HG03039 (cell line): ENCODE results near the gene POFUT2.

Experiments used
- ATAC-seq: cut with Tn5 transposase; IDR thresholded peaks from one replicate; pipeline ENCODE4 v1.9.1; 2021; ENCODE audit warnings: mild to moderate bottlenecking, moderate library complexity; ENCODE audit not compliant: unreplicated experiment

The POFUT2 gene

DNA sequence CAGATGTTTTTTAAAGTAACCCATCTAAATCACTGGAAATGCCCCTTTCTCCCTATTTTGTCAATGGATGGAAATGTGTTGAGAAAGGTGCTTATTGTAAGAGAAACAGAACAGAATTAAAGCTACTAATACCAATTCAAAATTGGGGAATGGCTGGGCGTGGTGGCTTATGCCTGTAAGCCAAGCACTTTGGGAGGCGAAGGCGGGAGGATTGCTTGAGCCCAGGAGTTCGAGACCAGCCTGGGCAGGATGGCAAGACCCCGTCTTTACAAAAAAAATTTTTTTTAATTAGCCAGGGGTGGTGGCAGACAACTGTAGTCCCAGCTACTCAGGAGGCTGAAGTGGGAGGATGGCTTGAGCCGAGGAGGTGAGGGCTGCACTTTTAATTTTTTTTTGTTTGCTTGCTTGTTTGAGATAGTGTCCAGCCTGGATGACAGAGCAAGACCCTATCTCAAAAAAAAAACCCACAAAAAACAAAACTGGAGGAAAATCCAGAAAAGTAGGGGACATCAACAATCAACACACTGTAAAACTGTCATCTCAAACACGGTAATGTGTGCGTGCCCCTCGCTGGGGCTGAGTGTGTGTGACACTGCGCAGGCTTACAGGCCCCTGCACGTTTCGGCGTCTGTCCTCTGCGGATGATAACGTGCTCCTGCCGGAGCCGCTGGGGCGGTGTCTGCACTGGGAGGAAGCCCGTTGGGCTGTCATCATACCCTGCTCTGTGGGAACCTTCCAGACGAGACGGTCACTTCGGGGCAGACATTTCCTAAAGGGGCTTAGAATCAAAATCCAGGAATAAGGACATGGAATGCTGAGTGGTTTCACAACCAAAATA is 11.6 kb upstream of the POFUT2 start:
- no peak for ATAC-seq

DNA sequence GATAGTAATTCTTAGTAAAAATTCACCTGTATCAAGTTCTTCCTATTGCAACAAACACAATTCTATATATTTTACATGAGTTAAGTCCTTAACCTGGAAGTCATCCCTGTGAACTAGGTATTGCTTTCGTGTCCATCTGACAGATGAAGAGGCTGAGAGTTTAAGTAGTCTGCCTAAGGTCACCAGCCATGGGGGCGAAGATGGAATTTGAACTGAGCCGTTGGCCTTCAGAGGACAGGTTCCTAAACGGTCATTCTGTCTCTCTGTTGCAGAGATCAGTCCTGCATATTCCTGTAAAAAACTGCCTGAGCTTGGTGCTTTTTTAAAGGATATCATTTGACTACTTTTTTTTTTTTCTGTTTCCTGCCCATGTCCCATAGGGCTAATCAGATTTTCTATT is 10.2 kb upstream of the POFUT2 start:
- ATAC-seq, result no peak

DNA sequence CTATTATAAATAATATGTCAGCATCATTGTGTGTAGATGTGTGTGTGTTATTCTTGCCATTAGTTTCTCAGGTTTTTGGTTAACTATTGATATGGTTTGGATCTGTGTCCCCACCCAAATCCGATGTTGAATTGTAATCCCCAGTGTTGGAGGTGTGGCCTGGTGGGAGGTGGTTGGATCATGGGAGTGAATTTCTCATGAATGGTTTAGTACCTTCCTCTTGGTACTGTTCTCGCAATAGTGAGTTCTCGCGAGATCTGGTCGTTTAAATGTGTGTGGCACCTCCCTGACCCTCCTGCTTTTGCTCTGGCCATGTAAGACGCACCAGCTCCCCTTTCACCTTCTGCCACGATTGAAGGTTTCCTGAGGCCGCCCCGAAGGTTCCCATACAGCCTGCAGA is 9.6 kb upstream of the POFUT2 start:
- ATAC-seq, result no peak

DNA sequence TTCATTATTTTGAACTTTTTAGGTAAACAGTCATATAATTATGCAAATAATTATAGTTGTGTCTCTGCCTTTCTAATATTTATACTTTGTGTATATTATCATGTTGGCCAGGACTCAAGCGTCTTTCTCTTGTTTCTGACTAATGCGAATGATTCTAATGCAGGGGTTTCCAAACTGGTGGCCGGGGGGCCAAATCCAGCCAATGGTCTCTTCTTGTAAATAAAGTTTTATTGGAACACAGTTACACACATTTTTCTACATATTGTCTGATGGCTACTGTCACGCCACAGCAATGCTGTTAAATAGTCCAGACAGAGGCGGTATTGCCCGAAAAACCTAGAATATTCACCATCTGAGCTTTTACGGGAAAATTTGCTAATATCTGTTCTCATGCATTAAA is 8.9 kb upstream of the POFUT2 start:
- ATAC-seq, result no peak

DNA sequence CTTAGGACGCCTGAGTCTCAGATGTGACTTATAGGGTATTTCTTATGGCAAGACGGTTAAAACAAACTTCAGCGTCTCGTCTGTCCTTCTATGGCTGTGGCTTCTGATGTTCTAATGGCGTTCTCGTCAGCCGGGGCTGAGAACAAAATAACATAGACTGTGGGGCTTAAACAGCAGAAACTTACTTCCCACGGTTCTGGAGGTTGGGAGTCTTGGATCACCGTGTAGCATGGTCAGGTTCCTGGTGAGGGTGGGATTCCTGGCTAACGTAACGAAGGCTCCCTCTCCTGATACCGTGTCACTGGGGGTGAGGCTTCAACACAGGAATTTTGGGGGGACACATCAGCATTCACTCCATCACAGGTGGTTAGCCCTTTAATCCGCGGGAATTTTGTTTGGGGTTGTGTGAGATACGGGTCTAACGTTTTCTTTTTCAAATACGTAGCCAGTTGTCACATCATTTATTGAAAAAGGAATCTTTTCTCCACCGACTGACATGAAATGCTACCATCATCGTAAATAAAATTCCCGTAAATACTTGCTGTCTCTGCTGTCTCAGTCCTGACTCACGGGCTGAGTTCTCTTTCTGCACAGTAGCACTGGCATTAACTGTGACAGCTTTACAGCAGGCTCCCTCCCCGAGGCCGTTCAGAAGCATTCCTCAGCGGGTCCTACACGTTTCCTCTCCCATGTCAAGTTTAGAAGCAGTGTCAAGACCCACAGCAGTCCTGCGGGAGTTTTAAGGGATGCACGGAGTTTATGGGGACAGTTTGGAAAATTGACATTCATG is 8.1 kb upstream of the POFUT2 start:
- ATAC-seq, result no peak

DNA sequence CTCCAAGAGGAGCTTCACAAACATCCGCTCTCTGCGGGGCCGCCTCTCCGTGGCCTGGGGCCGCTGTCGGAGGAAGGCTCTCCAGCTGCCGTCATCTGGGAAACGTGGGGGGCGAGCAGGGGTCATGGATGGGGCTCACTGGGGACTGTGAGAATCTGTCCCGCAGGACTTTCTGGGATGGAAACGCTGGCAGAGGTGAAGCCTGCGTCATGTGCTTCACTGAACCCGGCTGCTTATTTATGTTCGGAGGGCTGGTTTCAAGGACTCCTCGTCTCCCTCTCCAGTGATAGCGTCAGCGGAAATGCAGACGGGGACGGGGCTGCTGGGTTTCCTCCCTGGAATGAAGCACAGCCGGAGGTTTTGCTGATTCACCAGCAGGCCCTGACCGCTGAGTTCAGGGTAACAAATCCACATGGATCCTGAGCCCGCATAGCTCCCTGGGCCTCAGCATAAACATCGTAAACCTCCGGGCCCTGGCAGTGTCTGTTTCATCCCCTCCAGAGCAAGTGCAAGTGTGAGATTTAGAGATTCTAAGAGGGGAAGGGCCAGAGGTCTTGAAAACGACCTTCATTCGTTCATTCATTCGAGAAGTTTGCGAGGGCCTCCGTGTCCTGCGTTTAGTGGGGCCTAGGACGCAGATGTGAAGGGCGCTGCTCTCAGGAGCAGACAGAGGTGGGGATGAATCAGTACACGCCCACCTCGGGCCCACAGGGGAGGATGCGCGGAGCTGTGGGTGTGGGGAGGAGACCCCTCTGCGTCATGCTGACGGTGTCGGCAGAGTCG is 7.0 kb upstream of the POFUT2 start:
- ATAC-seq, result no peak

DNA sequence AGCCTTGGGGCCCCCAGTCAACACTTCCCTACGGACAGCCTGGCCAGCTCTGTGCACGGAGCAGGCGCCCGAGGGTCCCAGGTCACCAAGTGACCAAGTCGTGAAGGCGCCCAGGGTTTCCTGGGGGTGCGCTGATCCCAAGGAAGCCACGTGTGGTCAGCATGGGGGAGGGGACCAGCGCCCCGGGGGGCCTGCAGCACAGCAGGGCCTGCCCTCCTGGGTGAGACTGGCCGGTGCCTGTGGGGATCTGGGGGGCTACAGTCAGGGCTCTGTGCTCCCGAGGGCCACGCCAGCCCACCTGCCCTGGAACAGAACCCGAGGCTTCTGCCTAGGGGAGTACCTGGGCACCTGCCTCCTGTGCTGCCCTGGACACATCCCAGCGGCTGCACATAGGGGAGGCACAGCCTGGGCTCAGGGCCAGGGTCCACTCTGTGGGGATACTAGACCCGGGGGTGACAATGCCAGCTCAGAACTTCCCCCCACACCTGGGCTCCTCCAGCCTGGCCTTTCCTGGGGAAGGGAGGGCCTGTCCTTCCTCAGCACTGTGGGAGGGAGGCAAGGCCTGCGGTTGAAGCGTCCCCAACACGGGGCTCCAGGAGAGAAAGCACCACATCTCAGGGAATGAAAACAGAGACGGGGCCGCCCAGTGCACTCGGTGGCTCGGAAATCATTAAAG is 6.2 kb upstream of the POFUT2 start:
- no peak for ATAC-seq

DNA sequence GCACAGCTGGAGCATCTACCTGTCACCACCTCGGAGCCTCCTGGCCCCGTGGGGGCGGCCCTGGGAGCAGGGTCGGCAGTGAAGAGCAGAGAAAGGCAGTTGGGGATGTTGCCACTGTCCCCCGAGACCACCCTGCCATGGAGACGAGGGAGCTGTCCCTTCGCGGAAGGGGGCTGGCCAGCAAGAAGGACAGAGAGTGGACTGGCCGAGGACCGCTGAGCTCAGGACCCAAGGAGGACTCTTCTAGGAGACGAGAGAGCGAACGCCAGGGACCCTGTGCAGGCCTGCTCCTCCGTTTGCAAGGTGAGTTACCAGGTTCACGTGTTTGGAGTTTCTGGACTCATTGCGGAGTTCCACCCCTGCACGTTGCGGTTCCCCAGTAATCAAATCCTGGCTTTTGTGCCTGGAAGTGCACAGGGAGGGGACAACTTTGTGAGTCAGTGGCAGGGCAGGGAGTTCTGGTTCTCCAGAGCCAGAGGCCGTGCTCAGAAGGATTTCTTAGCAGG is 5.6 kb upstream of the POFUT2 start:
- ATAC-seq, result no peak

DNA sequence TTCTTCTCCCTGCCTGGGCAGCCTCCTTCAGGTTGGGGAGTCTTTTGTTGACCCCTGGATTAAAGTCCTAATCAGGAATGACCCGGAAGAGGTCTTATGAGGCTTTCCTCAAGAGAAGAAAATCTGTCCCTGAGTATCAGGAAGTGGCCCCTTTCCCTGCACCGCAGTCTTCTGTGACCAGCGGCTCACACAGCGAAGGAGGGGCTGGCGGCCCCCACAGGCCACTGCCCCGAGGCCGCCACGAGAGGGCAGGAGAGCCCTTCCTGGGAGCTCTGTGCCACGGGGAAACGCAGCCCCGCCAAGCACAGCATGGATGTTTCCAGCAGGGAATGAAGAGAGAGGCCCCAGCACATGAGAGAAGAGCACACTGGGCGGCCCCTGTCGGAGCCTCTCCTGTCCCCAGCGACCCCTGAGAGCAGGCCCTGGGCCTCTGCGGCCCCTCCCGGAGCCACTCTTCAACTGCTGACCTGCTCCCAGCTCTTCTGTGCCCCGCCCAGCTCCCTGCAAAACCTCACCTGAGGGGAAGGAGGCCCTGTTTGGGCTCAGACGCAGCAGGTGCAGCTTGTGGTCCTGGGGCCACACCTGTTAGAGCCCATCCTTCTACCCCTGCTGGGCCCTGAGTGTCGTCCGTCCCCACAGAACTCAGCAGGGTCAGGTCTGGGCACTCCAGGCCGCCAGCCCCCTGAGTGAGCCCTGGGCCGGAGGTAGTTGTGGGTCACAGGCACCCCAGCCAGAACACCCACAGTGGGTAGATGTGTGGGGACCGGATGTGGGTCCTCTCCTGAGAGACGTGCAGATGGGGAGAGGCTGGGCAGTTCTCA is 4.9 kb upstream of the POFUT2 start:
- no peak for ATAC-seq

DNA sequence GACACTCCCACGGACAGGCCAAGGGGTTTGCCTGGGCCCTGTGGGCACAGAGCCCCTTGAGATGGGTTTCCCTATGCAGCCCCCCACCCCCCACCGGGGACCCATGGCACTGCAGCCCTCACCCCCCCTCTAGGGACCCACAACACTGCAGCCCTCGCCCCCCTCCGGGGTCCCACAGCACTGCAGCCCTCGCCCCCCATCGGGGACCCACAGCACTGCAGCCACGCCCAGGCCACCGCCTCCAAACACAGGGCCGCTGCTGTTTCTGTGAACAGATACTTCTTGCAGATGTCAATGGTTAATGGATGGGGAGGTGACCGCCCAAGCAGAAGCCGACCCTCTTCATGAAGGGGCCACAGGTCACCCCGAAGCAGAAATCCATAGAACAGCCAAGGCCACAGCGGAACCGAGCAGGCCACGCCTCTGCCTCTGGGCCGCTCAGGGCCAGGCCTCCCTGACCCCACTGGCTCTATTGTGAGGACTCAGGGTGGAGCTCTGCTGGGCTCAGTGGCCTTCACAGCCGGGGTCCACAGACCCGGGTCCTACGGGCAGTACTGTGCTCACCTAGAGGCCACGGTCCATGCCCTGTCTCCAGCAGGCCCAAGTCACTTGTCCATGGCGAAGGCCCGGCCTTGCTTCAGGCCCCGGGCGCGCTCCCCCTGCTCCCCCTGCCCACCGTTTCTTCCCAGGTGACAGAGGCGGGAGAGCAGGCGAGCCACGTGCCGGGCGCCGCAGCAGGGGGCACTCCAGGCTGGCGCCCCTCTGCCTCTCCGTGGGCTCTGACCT is 4.1 kb upstream of the POFUT2 start:
- no peak for ATAC-seq

DNA sequence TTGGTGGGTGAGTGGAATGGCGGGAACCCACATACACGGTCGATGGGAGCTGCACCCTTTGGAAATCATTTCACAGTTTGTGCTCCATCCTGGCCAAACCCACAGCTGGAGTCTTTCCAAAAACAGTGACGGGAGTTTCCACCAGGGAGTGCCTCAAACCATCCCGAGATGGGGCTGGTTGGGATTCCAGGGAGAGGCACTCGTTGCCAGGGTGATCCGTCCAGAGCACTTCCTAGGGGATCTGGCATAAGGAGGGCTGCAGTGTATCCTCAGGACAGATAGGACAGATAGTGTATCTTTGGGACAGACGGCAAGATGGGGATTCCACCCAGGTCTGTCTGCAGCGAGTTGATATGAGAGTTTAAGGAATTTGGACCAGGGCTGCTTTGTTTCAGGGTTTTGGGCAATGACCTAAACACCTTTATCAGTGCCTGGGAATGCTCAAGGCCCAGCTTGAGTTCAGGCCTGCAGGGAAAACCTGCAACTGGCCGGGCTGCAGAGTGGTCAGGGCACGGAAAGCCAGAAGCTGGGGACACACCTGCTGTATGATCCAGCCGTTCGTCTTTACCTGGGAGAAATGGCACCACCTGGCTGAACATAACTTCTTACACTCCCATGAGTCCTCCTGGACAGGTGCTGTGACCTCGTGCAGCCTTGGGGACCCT is 3.4 kb upstream of the POFUT2 start:
- no peak for ATAC-seq

DNA sequence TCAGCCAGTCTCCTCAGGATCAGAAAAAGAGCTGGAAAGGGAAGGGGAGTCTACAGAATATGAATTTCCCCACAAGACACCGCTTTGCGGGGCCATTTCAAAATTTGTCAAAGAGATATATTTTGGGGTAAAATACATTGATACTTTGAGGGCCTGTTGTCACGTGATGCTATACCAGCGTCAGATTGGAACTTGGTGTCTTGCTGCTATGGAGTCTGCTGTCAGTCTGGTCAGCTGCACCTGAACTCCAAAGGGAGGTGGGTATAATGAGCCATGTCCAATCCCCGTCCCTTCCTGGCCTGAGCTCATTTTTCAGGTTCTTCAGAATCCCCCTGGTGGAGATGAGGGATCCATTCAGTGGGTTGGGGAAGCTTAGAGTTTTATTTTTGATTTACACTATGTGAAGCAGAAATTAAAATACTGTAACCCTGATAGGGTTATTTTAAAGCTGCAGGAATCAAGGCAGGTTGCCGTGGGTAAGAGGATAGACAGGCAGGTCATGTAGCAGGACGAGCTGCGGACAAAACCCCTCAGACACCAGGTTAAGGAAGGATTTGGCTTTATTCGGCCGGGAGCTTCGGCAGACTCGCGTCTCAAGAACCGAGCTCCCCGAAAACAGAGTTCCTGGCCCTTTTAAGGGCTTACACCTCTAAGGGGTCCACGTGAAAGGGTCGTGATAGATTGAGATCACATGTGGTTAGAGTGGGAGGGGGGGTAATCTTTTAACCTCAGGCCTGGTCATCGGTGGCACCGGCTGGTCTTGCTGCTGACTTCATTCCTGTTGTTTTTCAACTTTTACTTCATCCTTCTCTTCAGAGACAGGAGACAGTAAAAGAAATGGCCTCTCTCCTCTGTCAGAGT is 2.2 kb upstream of the POFUT2 start:
- no peak for ATAC-seq

DNA sequence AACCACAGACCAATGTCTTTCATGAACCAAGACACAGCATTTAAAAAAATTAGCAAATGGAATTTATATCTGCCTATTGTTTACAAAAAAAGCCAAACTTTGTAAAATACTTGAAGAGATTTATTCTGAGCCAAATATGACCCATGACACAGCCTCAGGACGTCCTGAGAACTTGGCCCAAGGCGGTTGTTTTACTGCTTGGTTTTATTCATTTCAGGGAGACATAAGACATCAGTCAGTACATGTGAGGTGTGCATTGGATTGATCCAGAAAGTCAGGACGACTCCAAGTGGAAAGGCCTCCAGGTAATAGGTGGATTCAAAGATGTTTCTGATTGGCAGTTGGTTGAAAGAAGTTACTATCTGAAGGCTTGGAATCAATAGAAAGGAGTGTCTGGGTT is 1.4 kb upstream of the POFUT2 start:
- no peak for ATAC-seq

DNA sequence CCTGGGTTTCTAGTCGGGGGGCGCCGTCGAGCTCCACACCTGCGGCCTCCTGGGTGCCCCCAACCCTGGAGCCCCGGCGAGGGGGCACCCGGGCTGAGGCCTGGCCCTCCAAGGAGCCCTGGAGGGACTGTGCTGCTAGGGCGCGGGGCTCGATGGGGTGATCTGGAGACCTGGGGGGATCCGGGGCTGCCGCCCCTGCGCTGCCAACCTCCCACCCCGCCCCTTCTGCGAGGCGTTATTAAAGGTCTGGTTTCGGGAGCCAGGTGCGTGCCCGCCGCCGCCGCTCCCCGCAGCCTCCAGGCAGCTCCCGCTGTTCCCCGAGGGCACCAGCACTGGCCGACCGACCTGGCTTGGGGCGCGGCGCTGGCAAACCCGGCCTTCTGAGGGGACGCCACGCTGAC is 746 bp upstream of the POFUT2 start:
- ATAC-seq, result no peak

DNA sequence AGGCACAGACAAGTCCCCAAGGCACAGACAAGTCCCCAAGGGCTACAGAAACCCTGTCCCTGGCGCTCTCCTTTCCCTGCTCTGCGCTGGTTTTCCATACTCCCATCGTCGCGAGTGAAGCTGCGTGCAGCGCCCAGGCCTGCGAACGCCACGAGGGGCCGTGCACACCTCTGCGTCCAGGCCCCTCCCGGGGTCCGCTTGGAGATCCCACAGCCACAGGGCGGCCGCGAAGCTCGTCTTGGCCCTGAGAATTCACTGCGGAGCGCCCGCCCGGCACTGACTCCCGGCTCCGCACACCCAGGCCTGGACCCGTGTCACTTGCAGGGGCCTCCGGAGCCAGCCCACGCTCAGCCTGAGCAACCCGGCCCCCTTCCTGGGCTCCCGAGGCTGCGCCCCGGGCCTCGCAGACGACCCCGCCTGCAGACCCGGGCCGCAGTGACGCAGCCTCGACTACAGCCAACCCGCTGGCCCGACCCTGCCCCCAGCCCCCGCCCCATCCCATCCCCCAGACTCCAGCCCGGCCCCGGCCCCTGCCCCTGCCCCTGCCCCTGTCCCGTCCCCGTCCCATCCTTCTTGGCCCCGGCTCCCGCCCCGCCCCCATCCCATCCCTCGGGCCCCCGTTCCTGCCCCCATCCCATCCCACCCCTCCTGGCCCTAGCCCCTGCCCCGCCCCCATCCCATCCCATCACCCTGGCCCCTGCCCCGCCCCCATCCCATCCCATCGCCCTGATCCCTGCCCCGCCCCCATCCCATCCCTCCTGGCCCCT is 841 bp downstream of the POFUT2 start:
- ATAC-seq, result no peak

DNA sequence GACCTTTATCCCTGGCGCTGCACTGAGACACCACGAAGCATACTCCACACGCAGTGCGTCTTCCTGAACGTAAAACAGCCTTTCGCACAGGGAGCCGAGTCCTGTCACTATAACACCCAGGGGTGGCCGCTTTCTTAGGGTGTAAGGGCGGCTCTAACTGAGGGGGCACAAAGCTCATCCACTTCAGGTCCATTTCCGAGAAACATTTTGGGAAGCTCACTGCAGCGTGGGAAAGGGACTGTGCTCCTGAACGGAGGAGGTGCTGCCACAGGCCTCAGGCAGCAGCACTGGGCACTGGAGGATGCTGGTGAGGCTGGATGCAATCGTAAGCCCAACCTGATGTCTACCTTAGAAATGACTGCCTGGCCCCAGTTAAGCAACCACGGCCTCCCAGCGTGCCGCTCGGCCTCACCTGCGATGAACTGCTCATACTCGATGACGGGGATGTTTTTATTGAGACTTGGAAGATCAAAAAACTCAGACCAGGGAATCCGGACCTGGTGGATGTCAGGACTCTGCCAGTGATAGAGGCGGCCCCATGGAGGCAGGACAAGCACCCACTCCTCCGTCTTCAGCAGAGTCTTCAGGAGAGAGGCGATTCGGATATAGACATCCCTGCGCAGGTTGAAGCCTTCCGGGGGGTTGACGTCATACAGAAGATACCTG is 2.3 kb downstream of the POFUT2 start:
- no peak for ATAC-seq

DNA sequence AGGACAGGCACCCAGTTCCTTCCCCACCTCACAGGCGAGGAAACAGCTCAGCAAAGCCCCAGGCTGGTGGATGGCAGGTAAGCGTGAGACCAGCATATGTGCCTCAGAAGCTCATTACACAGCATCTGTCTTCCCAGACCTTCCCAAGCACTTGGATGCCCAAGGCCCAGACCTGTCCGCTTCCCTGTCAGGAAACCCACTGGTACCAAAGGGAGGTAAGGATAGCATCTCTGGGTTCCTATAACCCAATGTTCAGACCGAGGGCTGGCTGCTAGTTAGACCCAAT is 3.3 kb downstream of the POFUT2 start:
- ATAC-seq, result no peak
